ACC112 (cell line): ENCODE data around the gene SHISAL2A.

Experiments
- H2AFZ ChIP-seq: fragments of 200-600 bp; sonication (generic); one replicate; pipeline ENCODE4 v1.6.0; 2017; ENCODE audit warnings: antibody characterized with exemption, low read length; ENCODE audit not compliant: unreplicated experiment
- H3K27ac ChIP-seq: fragments of 200-600 bp; sonication (generic); 2 replicates; pipeline ENCODE4 v1.5.1; 2014; ENCODE audit warnings: low read depth, mild to moderate bottlenecking, antibody characterized with exemption, low read length, moderate library complexity
- H3K27me3 ChIP-seq: fragments of 200-600 bp; sonication (generic); 2 replicates; pipeline ENCODE4 v1.6.1; 2014; ENCODE audit warnings: mild to moderate bottlenecking, antibody characterized with exemption, low read length, moderate library complexity, mixed read lengths; ENCODE audit not compliant: insufficient read depth
- H3K36me3 ChIP-seq: fragments of 200-600 bp; sonication (generic); 2 replicates; pipeline ENCODE4 v1.6.1; 2016; ENCODE audit warnings: mild to moderate bottlenecking, antibody characterized with exemption, low read length, moderate library complexity, mixed read lengths; ENCODE audit not compliant: insufficient read depth
- H3K4me1 ChIP-seq: fragments of 200-600 bp; sonication (generic); one replicate; pipeline ENCODE4 v1.6.1; 2016; ENCODE audit warnings: low read length, mixed read lengths; ENCODE audit not compliant: insufficient read depth, unreplicated experiment, control insufficient read depth
- H3K4me3 ChIP-seq: fragments of 200-600 bp; sonication (generic); 2 replicates; pipeline ENCODE4 v1.5.1; 2014; ENCODE audit warnings: mild to moderate bottlenecking, low read depth, low read length
- H3K79me2 ChIP-seq: fragments of 200-600 bp; sonication (generic); one replicate; pipeline ENCODE4 v1.6.0; 2016; ENCODE audit warnings: low read length; ENCODE audit not compliant: control insufficient read depth, unreplicated experiment, insufficient read depth

The SHISAL2A gene

GRCh38 chr1:52706136-52706670 is 73.2 kb downstream of the SHISAL2A start:
- Histone ChIP-seq H3K36me3 (no peaks in the 10 kb centered on the region), H2AFZ (no peak overlapping the region), H3K79me2 (no peaks in the 10 kb centered on the region), H3K27me3 (no peaks in the 10 kb centered on the region), H3K4me3 (no peak overlapping the region), H3K27ac (no peak overlapping the region), H3K4me1 (peaks cover 6% of the 10 kb centered on the region)
